ENCODE data around the gene PLEKHO2.

Gene PLEKHO2

GRCh38 chr15:64855205-64855975 lies 13.7 kb downstream of the PLEKHO2 start:
- no peak for DNase-seq (ENCODE audit: low read depth in 2 of 2)

GRCh38 chr15:64856429-64857145 lies 14.9 kb downstream of the PLEKHO2 start:
- DNase-seq (ENCODE audit: low read depth in 2 of 2), result no peak

- DNase-seq (ENCODE audit: low read depth in 2 of 2), result no peak
Measured at GRCh38 chr15:64857421-64857820, 15.7 kb downstream of the PLEKHO2 start.

- no peak for DNase-seq (ENCODE audit: low read depth in 2 of 2)
Measured at GRCh38 chr15:64858021-64858575, 16.4 kb downstream of the PLEKHO2 start.

- DNase-seq (ENCODE audit: low read depth in 2 of 2), result no peak
Measured at GRCh38 chr15:64859226-64859625, 17.5 kb downstream of the PLEKHO2 start.

- DNase-seq (ENCODE audit: low read depth in 2 of 2), result no peak
Measured at GRCh38 chr15:64861331-64861730, 19.6 kb downstream of the PLEKHO2 start.

- DNase-seq (ENCODE audit: low read depth in 2 of 2), result no peak
Measured at GRCh38 chr15:64861960-64862359, 20.2 kb downstream of the PLEKHO2 start.

GRCh38 chr15:64862408-64862807 lies 20.7 kb downstream of the PLEKHO2 start:
- DNase-seq (ENCODE audit: low read depth in 2 of 2), result no peak

GRCh38 chr15:64864068-64864467 lies 22.4 kb downstream of the PLEKHO2 start:
- no peak for DNase-seq (ENCODE audit: low read depth in 2 of 2)

- DNase-seq (ENCODE audit: low read depth in 2 of 2), result no peak
Measured at GRCh38 chr15:64865126-64865997, 23.6 kb downstream of the PLEKHO2 start.

GRCh38 chr15:64865998-64866520 lies 24.3 kb downstream of the PLEKHO2 start:
- no peak for DNase-seq (ENCODE audit: low read depth in 2 of 2)

GRCh38 chr15:64869501-64869900 lies 27.8 kb downstream of the PLEKHO2 start:
- DNase-seq (ENCODE audit: low read depth in 2 of 2), result no peak

GRCh38 chr15:64870353-64870752 lies 28.6 kb downstream of the PLEKHO2 start:
- no peak for DNase-seq (ENCODE audit: low read depth in 2 of 2)

- DNase-seq (ENCODE audit: low read depth in 2 of 2), result no peak
Measured at GRCh38 chr15:64875641-64876223, 34.0 kb downstream of the PLEKHO2 start.

GRCh38 chr15:64877435-64877834 lies 35.7 kb downstream of the PLEKHO2 start:
- no peak for DNase-seq (ENCODE audit: low read depth in 2 of 2)

- no peak for DNase-seq (ENCODE audit: low read depth in 2 of 2)
Measured at GRCh38 chr15:64878705-64879104, 37.0 kb downstream of the PLEKHO2 start.

GRCh38 chr15:64883100-64883581 lies 41.4 kb downstream of the PLEKHO2 start:
- DNase-seq (ENCODE audit: low read depth in 2 of 2), result no peak

GRCh38 chr15:64883997-64884511 lies 42.3 kb downstream of the PLEKHO2 start:
- peak; percentile 68 to 74 for DNase-seq (ENCODE audit: low read depth in 2 of 2)

- no peak for DNase-seq (ENCODE audit: low read depth in 2 of 2)
Measured at GRCh38 chr15:64884679-64885078, 43.0 kb downstream of the PLEKHO2 start.

- DNase-seq (ENCODE audit: low read depth in 2 of 2), result no peak
Measured at GRCh38 chr15:64888336-64888735, 46.6 kb downstream of the PLEKHO2 start.

- no peak for DNase-seq (ENCODE audit: low read depth in 2 of 2)
Measured at GRCh38 chr15:64891561-64891960, 49.8 kb downstream of the PLEKHO2 start.
